ENCODE results near the gene CPSF7.
"Not testable (repeated sequence)": the region's sequence is repeated elsewhere in the genome, so short reads cannot be mapped to it uniquely, and the experiment has no call there.

Gene CPSF7

GRCh38 chr11:61429691-61430582, at the start of gene CPSF7, which contains the start of gene SDHAF2:
TSS of gene CPSF7 (minus strand) at chr11:61429975. CDS start at chr11:61429235, 740 bp downstream.
TSS of gene SDHAF2 (plus strand) at chr11:61430124. CDS start at chr11:61430147, 23 bp downstream.
- peak; percentile 77 for DNase-seq

- no peak for DNase-seq
These were observed 48.0 kb upstream of the CPSF7 start for GRCh38 chr11:61477727-61478148.

- DNase-seq: no peak
These were observed 47.4 kb upstream of the CPSF7 start for GRCh38 chr11:61477126-61477525.

- DNase-seq: no peak
These were observed 46.6 kb upstream of the CPSF7 start for GRCh38 chr11:61476371-61476770.

GRCh38 chr11:61475433-61475832, 45.7 kb upstream of the CPSF7 start:
- no peak for DNase-seq

GRCh38 chr11:61474013-61474643, 44.4 kb upstream of the CPSF7 start:
- no peak for DNase-seq

GRCh38 chr11:61473370-61474012, 43.7 kb upstream of the CPSF7 start:
- DNase-seq: no peak

- no peak for DNase-seq
These were observed 43.1 kb upstream of the CPSF7 start for GRCh38 chr11:61472868-61473267.

GRCh38 chr11:61472282-61472681, 42.5 kb upstream of the CPSF7 start:
- no peak for DNase-seq

GRCh38 chr11:61468002-61468401, 38.2 kb upstream of the CPSF7 start:
- DNase-seq: no peak

GRCh38 chr11:61467602-61468001, 37.8 kb upstream of the CPSF7 start:
- not testable (repeated sequence) for DNase-seq

GRCh38 chr11:61460986-61461385, 31.2 kb upstream of the CPSF7 start:
- DNase-seq: no peak

GRCh38 chr11:61460474-61460881, 30.7 kb upstream of the CPSF7 start:
- no peak for DNase-seq

GRCh38 chr11:61454520-61454919, 24.7 kb upstream of the CPSF7 start:
- no peak for DNase-seq

- DNase-seq: no peak
These were observed 23.9 kb upstream of the CPSF7 start for GRCh38 chr11:61453695-61454094.

GRCh38 chr11:61452825-61453224, 23.1 kb upstream of the CPSF7 start:
- no peak for DNase-seq

- no peak for DNase-seq
These were observed 18.8 kb upstream of the CPSF7 start for GRCh38 chr11:61448552-61448927.

- DNase-seq: no peak
These were observed 18.1 kb upstream of the CPSF7 start for GRCh38 chr11:61447601-61448551.

- DNase-seq: peak; percentile 53
These were observed 16.5 kb upstream of the CPSF7 start for GRCh38 chr11:61446211-61446651.

- DNase-seq: no peak
These were observed 15.7 kb upstream of the CPSF7 start for GRCh38 chr11:61445516-61445915.

- no peak for DNase-seq
These were observed 12.8 kb upstream of the CPSF7 start for GRCh38 chr11:61442616-61443015.

- DNase-seq: no peak
These were observed 9.8 kb upstream of the CPSF7 start for GRCh38 chr11:61439615-61440014.
